ENCODE results near the gene RASD2. TPM values are rescaled to one million over a fixed set of nuclear protein-coding genes. Genes with fewer than 3 reads are reported as not detected.

The RASD2 gene
- total RNA-seq, 1 donor from 2014 or later = 5.0 TPM

DNA sequence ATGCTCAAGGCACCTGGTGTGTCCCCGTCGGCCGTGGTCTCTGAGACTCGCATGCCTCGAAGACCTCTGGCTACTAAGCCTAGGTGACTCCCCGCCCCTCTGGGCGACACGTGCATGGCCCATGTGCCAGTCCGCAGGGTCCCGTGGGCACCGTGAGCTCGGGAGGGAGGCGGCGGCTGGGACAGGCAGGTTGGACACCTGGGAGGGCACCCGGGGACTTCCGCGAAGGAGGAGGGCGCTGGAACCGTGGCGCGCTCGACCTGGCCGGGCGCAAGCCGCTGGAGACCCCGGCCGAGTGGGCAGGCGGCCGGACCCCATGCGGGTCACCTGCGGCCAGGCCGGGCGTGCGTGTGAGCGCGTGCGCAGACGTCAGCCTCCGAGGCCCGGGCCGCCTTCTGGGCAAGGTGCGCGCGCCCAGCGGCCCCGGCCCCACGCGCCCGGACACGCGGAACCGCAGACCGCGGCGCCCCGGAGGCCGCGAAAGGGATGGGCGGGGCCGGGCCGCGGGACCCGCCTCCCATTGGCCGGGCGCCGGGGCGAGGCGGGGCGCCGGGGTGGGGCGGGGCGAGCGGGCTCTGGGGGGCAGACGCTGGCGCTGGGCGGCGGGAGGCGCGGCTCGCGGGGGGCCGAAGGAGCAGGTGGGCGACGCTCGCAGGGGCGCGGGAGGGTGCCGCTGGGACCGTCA lies 579 bp upstream of the RASD2 start:
- no peaks in the 10 kb centered on the region for H3K36me3 ChIP-seq
- intact Hi-C loops (cut with micrococcal nuclease) = no loop called here
- peak overlapping the region; percentile 71 for H3K4me3 ChIP-seq
- H3K27me3 ChIP-seq (ENCODE audit: low read depth) = peaks cover 24% of the 10 kb centered on the region
- H3K4me1 ChIP-seq = peaks cover 47% of the 10 kb centered on the region
- no peaks in the 10 kb centered on the region for H3K9me3 ChIP-seq (replicated peaks)
- TF ChIP-seq, protein P1, sequence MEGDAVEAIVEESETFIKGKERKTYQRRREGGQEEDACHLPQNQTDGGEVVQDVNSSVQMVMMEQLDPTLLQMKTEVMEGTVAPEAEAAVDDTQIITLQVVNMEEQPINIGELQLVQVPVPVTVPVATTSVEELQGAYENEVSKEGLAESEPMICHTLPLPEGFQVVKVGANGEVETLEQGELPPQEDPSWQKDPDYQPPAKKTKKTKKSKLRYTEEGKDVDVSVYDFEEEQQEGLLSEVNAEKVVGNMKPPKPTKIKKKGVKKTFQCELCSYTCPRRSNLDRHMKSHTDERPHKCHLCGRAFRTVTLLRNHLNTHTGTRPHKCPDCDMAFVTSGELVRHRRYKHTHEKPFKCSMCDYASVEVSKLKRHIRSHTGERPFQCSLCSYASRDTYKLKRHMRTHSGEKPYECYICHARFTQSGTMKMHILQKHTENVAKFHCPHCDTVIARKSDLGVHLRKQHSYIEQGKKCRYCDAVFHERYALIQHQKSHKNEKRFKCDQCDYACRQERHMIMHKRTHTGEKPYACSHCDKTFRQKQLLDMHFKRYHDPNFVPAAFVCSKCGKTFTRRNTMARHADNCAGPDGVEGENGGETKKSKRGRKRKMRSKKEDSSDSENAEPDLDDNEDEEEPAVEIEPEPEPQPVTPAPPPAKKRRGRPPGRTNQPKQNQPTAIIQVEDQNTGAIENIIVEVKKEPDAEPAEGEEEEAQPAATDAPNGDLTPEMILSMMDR (IDR thresholded peaks at IDR 0.05; ENCODE audit: borderline replicate concordance) = no peak
- peak overlapping the region; percentile 76 for H3K27ac ChIP-seq (replicated peaks)
- DNase-seq = peak; percentile 50

DNA sequence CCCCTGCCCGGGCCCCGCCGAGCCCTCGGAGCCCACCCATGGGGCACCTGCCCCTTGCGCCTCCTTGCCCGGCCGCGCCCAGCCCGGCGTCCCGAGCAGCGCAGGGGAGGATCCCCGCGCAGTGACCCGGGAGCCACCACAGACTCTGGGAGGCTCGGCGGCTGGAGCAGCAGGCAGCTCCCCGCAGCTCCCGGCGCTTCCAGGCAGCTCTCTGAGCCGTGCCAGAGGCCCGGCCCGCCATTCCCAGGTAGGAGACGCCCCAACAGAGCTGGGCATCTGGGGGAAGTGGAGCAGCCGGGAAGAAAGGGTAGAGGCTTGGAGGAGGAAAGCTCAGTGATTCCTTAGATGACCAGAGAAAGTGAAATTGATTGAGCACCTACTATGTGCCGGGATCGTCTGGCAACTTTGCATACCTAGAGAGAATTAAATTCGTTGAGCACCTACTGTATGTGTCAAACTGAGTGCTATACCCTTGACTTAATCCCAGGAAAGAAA lies 670 bp downstream of the RASD2 start:
- Histone ChIP-seq H3K9me3 (replicated peaks) (no peaks in the 10 kb centered on the region), H3K4me3 (peak overlapping the region; percentile 71), H3K27ac (replicated peaks) (peak overlapping the region; percentile 76), H3K27me3 (ENCODE audit: low read depth) (peaks cover 24% of the 10 kb centered on the region), H3K36me3 (no peaks in the 10 kb centered on the region), H3K4me1 (peaks cover 50% of the 10 kb centered on the region)
- intact Hi-C loops (cut with micrococcal nuclease) = no loop called here
- TF ChIP-seq, protein P1 (IDR thresholded peaks at IDR 0.05; ENCODE audit: borderline replicate concordance) = no peak
- DNase-seq = no peak

DNA sequence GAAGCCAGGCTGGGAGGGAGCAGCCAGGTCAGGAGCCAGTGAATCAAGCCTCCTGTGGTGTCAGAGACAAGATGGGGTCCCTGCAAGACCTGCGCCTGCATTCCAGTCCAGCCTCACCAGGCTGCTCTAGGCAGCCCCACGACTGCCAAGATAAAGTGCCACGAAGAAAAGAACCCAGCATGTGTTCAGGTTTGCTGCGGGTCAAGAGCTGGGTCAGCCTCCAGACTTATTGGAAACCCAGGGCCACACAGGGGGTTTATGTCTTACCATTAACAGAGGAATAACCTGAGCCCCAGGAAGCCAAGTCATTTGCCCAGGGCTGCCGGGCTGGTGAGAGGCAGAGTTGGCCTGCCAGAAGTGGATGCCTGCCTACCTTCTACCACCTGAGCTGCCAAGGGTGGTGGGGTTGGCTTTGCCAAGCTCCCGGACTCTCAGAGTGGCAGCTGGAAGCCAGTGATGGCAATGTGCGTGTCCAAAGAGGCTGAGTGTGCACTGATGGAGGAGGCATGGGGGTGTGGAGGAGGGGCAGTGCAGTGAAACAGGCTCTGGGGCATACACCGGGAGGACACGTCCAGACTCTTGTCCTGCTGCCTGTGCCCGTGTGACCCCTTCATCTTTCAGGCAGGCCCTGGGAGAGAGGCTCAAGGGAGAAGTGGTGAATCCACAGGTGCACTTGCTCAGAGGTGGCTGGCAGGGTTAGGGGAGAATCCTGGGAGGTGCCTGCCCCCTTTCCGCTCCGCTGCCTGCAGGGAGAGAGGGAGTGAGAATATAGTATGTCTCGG lies 1.7 kb downstream of the RASD2 start:
- Histone ChIP-seq H3K27ac (replicated peaks) (peak overlapping the region; percentile 76), H3K27me3 (ENCODE audit: low read depth) (peaks cover 24% of the 10 kb centered on the region), H3K36me3 (no peaks in the 10 kb centered on the region), H3K4me3 (peak overlapping the region; percentile 71), H3K4me1 (peaks cover 50% of the 10 kb centered on the region), H3K9me3 (replicated peaks) (no peaks in the 10 kb centered on the region)
- intact Hi-C loops (cut with micrococcal nuclease) = no loop called here
- no peak for DNase-seq
- TF ChIP-seq, protein P1 (IDR thresholded peaks at IDR 0.05; ENCODE audit: borderline replicate concordance) = no peak

DNA sequence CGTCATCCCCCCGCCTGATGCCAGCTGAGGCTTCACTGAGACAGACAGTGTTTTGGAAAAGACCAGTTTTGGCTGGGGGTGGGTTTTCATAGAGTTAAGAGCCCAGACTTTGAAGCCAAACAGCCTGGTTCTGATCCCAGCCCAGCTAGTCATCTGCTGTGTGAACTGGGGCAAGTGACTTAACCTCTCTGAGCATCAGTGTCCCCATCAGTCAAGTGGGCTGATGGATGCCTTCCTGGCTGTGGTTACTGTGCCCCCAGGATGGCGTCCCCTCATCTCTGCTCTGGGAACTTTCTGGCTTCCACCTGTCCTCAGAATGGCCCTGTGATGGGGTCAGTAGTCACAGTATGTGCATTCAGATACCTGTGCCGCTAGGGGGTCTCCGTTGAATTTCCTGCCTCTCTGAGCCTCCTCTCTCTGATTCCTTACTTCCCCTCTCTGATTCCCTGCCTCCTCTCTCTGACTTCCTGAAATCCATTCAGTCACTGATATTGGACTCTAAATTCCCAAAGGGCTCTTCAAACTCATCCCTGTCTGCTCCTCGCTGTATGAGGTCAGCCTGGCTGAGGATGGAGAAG lies 2.4 kb downstream of the RASD2 start:
- DNase-seq = no peak

DNA sequence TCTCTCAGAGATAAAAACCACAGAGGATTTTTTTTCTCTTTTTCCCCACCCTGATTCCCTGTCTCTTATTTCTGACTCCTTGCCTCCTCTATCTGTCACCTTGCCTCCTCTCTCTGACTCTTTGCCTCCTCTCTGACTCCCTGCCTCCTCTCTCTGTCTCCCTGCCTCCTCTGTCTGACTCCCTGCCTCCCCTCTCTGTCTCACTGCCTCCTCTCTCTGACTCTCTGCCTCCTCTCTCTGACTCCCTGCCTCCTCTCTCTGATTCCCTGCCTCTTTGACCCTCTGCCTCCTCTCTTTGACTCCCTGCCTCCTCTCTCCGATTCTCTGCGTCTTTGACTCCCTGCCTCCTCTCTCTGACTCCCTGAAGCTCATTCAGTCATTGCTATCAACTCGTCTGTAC lies 3.1 kb downstream of the RASD2 start:
- H3K27ac ChIP-seq (replicated peaks) = peak overlapping the region; percentile 76
- TF ChIP-seq, protein P1 (IDR thresholded peaks at IDR 0.05; ENCODE audit: borderline replicate concordance) = no peak

More for the DNA sequence above, 2.4 kb downstream of the RASD2 start:
- H3K36me3 ChIP-seq = no peaks in the 10 kb centered on the region
- H3K27ac ChIP-seq (replicated peaks) = peak overlapping the region; percentile 76
- intact Hi-C loops (cut with micrococcal nuclease) = no loop called here
- peaks cover 50% of the 10 kb centered on the region for H3K4me1 ChIP-seq
- H3K27me3 ChIP-seq (ENCODE audit: low read depth) = peaks cover 24% of the 10 kb centered on the region
- H3K4me3 ChIP-seq = peak overlapping the region; percentile 71
- H3K9me3 ChIP-seq (replicated peaks) = no peaks in the 10 kb centered on the region
- TF ChIP-seq, protein P1 (IDR thresholded peaks at IDR 0.05; ENCODE audit: borderline replicate concordance) = no peak

More for the DNA sequence above, 3.1 kb downstream of the RASD2 start:
- H3K4me1 ChIP-seq = peaks cover 55% of the 10 kb centered on the region
- intact Hi-C loops (cut with micrococcal nuclease) = no loop called here
- no peaks in the 10 kb centered on the region for H3K36me3 ChIP-seq
- H3K27me3 ChIP-seq (ENCODE audit: low read depth) = peaks cover 24% of the 10 kb centered on the region
- no peaks in the 10 kb centered on the region for H3K9me3 ChIP-seq (replicated peaks)
- H3K4me3 ChIP-seq = peak overlapping the region; percentile 71
- no peak for DNase-seq
